ENCODE results near the gene PEX11A. TPM values are rescaled to one million over a fixed set of nuclear protein-coding genes. Genes with fewer than 3 reads are reported as not detected.
A peak's percentile ranks its signal among the peaks of the same experiment; 100 is the strongest.

Gene PEX11A
- total and polyA plus RNA-seq, 3 experiments from 2014 or later: 2.8 to 3.5 (median 2.9) TPM

GRCh38 chr15:89641053-89641452 lies 49.5 kb downstream of the PEX11A start:
- H3K27ac Mint-ChIP-seq: no peak overlapping the region
- H3K36me3 ChIP-seq (ENCODE audit: insufficient read depth, low read length): no peaks in the 10 kb centered on the region
- CTCF ChIA-PET: no interaction called here
- no peaks in the 10 kb centered on the region for H3K27me3 Mint-ChIP-seq
- POLR2A ChIA-PET: no interaction called here
- no peaks in the 10 kb centered on the region for H3K27me3 ChIP-seq (ENCODE audit: insufficient read depth, low read length, poor library complexity, severe bottlenecking)
- H3K4me3 Mint-ChIP-seq: no peak overlapping the region
- H3K27ac ChIP-seq (ENCODE audit: low read depth, low read length): no peak overlapping the region
- no peaks in the 10 kb centered on the region for H3K4me1 Mint-ChIP-seq
- H3K9me3 ChIP-seq (ENCODE audit: low read length): no peaks in the 10 kb centered on the region
- no peaks in the 10 kb centered on the region for H3K4me1 ChIP-seq (ENCODE audit: insufficient read depth, low read length)
- H3K36me3 Mint-ChIP-seq: no peaks in the 10 kb centered on the region
- H3K9me3 Mint-ChIP-seq: no peaks in the 10 kb centered on the region
- no peak for DNase-seq
- no peak overlapping the region for H3K4me3 ChIP-seq (ENCODE audit: low read length)

GRCh38 chr15:89640245-89640644 lies 50.3 kb downstream of the PEX11A start:
- Histone ChIP-seq H3K36me3 (ENCODE audit: insufficient read depth, low read length) (no peaks in the 10 kb centered on the region), H3K4me1 (ENCODE audit: insufficient read depth, low read length) (no peaks in the 10 kb centered on the region), H3K4me3 (ENCODE audit: low read length) (no peak overlapping the region), H3K27ac (ENCODE audit: low read depth, low read length) (no peak overlapping the region), H3K9me3 (ENCODE audit: low read length) (no peaks in the 10 kb centered on the region), H3K27me3 (ENCODE audit: insufficient read depth, low read length, poor library complexity, severe bottlenecking) (no peaks in the 10 kb centered on the region)
- H3K9me3 Mint-ChIP-seq: peaks cover 0 to 2% (median 0%) of the 10 kb centered on the region in 5 donors
- no peak overlapping the region for H3K4me3 Mint-ChIP-seq
- ChIA-PET POLR2A (no interaction called here), CTCF (no interaction called here)
- no peaks in the 10 kb centered on the region for H3K36me3 Mint-ChIP-seq
- no peaks in the 10 kb centered on the region for H3K4me1 Mint-ChIP-seq
- DNase-seq: no peak
- H3K27me3 Mint-ChIP-seq: no peaks in the 10 kb centered on the region
- no peak overlapping the region for H3K27ac Mint-ChIP-seq

- H3K9me3 ChIP-seq (ENCODE audit: low read length): no peaks in the 10 kb centered on the region
- H3K4me1 ChIP-seq (ENCODE audit: insufficient read depth, low read length): no peaks in the 10 kb centered on the region
- H3K27ac ChIP-seq (ENCODE audit: low read depth, low read length): no peak overlapping the region
- no peaks in the 10 kb centered on the region for H3K36me3 Mint-ChIP-seq
- H3K9me3 Mint-ChIP-seq: peaks cover 0 to 2% (median 0%) of the 10 kb centered on the region in 5 donors
- ChIA-PET CTCF (no interaction called here), POLR2A (no interaction called here)
- H3K4me3 Mint-ChIP-seq: no peak overlapping the region
- no peak overlapping the region for H3K27ac Mint-ChIP-seq
- no peak for DNase-seq
- H3K4me1 Mint-ChIP-seq: no peaks in the 10 kb centered on the region
- no peaks in the 10 kb centered on the region for H3K27me3 Mint-ChIP-seq
- H3K4me3 ChIP-seq (ENCODE audit: low read length): no peak overlapping the region
- no peaks in the 10 kb centered on the region for H3K36me3 ChIP-seq (ENCODE audit: insufficient read depth, low read length)
- no peaks in the 10 kb centered on the region for H3K27me3 ChIP-seq (ENCODE audit: insufficient read depth, low read length, poor library complexity, severe bottlenecking)
Measured at GRCh38 chr15:89633585-89633984, 57.0 kb downstream of the PEX11A start.

- Histone ChIP-seq H3K4me1 (ENCODE audit: insufficient read depth, low read length) (no peaks in the 10 kb centered on the region), H3K36me3 (ENCODE audit: insufficient read depth, low read length) (no peaks in the 10 kb centered on the region), H3K4me3 (ENCODE audit: low read length) (no peak overlapping the region), H3K9me3 (ENCODE audit: low read length) (no peaks in the 10 kb centered on the region), H3K27me3 (ENCODE audit: insufficient read depth, low read length, poor library complexity, severe bottlenecking) (no peaks in the 10 kb centered on the region), H3K27ac (ENCODE audit: low read depth, low read length) (no peak overlapping the region)
- Mint-ChIP-seq H3K27me3 (no peaks in the 10 kb centered on the region), H3K36me3 (no peaks in the 10 kb centered on the region), H3K4me3 (no peak overlapping the region), H3K4me1 (no peaks in the 10 kb centered on the region), H3K27ac (peak overlapping the region in 1 of 8 donors; percentile 43), H3K9me3 (peaks cover 0 to 2% (median 0%) of the 10 kb centered on the region in 5 donors)
- ChIA-PET POLR2A (no interaction called here), CTCF (no interaction called here)
- DNase-seq: no peak
Measured at GRCh38 chr15:89632563-89633430, 57.8 kb downstream of the PEX11A start.

- Mint-ChIP-seq H3K27ac (no peak overlapping the region), H3K4me1 (no peaks in the 10 kb centered on the region), H3K27me3 (no peaks in the 10 kb centered on the region), H3K4me3 (no peak overlapping the region), H3K36me3 (no peaks in the 10 kb centered on the region), H3K9me3 (peaks cover 0 to 2% (median 0%) of the 10 kb centered on the region in 5 donors)
- no peak overlapping the region for H3K4me3 ChIP-seq (ENCODE audit: low read length)
- no peaks in the 10 kb centered on the region for H3K27me3 ChIP-seq (ENCODE audit: insufficient read depth, low read length, poor library complexity, severe bottlenecking)
- H3K4me1 ChIP-seq (ENCODE audit: insufficient read depth, low read length): no peaks in the 10 kb centered on the region
- H3K27ac ChIP-seq (ENCODE audit: low read depth, low read length): no peak overlapping the region
- ChIA-PET POLR2A (no interaction called here), CTCF (no interaction called here)
- no peaks in the 10 kb centered on the region for H3K36me3 ChIP-seq (ENCODE audit: insufficient read depth, low read length)
- H3K9me3 ChIP-seq (ENCODE audit: low read length): no peaks in the 10 kb centered on the region
- DNase-seq: no peak
Measured at GRCh38 chr15:89631902-89632264, 58.7 kb downstream of the PEX11A start.

Other genes with a start within 250 kb of the PEX11A start
- gene RHCG, start 194.2 kb downstream of the PEX11A start, total RNA-seq: not detected
- not detected for gene RHCG, start 194.2 kb downstream of the PEX11A start, polyA plus RNA-seq
- gene TICRR, start 115.3 kb downstream of the PEX11A start, total RNA-seq: 10 to 100 TPM; 14.0 TPM
- not detected for gene TICRR, start 115.3 kb downstream of the PEX11A start, polyA plus RNA-seq
- 1 to 10 TPM; 2.4 to 2.7 TPM for gene KIF7, start 35.3 kb downstream of the PEX11A start, total RNA-seq
- not detected for gene KIF7, start 35.3 kb downstream of the PEX11A start, polyA plus RNA-seq
- gene PLIN1, start 11.4 kb downstream of the PEX11A start, total RNA-seq: under 1 TPM; 0.35 to 0.50 TPM
- not detected for gene PLIN1, start 11.4 kb downstream of the PEX11A start, polyA plus RNA-seq
- gene WDR93, start 57 bp upstream of the PEX11A start, total RNA-seq: not detected
- gene WDR93, start 57 bp upstream of the PEX11A start, polyA plus RNA-seq: 0.08 TPM
- gene MESP1, start 60.5 kb upstream of the PEX11A start, total RNA-seq: 1 to 10 TPM; 5.3 to 5.6 TPM
- gene MESP1, start 60.5 kb upstream of the PEX11A start, polyA plus RNA-seq: 0.60 TPM
- gene MESP2, start 85.6 kb upstream of the PEX11A start, total RNA-seq: not detected
- gene MESP2, start 85.6 kb upstream of the PEX11A start, polyA plus RNA-seq: not detected
- gene ANPEP, start 124.1 kb upstream of the PEX11A start, total RNA-seq: under 1 TPM; 0.85 to 1.00 TPM
- gene ANPEP, start 124.1 kb upstream of the PEX11A start, polyA plus RNA-seq: not detected
- gene AP3S2, start 203.2 kb upstream of the PEX11A start, total RNA-seq: 10 to 100 TPM; 23.5 to 24.5 TPM
- gene AP3S2, start 203.2 kb upstream of the PEX11A start, polyA plus RNA-seq: 35.8 TPM
- gene ARPIN, start 222.2 kb upstream of the PEX11A start, total RNA-seq: under 1 TPM; 0.02 TPM
- gene ARPIN, start 222.2 kb upstream of the PEX11A start, polyA plus RNA-seq: not detected